ENCODE results near the gene UPF3B. TPM values are rescaled to one million over a fixed set of nuclear protein-coding genes. Genes with fewer than 3 reads are reported as not detected.

The UPF3B gene
- total RNA-seq (10 to 100 TPM in 2 of 7 donors, 1 to 10 TPM in 5; 5.4 to 11.1 (median 9.0) TPM), polyA plus RNA-seq (10 to 100 TPM; 10.0 to 11.4 (median 11.0) TPM)
- long read RNA-seq, donor 1, partial matches to known transcripts: 0 of 2 reads
- long read RNA-seq, donor 1, other reads (novel, unspliced or antisense): 0 of 2 reads
- long read RNA-seq, donor 2, partial matches to known transcripts: 0 of 3 reads
- long read RNA-seq, donor 2, other reads (novel, unspliced or antisense): 0 of 3 reads

GRCh38 chrX:119852382-119853353 lies at the start of gene UPF3B:
UPF3B (minus strand) TSS chrX:119852963; CDS start chrX:119852928, 35 bp downstream.
- DNase-seq: peak; percentile 97
- no peaks in the 10 kb centered on the region for H3K9me3 ChIP-seq
- intact Hi-C loops (cut with DNase I; ENCODE audit: low total_unique reads): no loop called here
- H3K27me3 ChIP-seq (replicated peaks in 1 of 7): no peaks in the 10 kb centered on the region
- peaks cover 0 to 32% (median 1%) of the 10 kb centered on the region in 6 donors for H3K36me3 ChIP-seq
- peak within 1 kb of the TSS; percentile 63 to 92 (median 88) for H3K27ac ChIP-seq
- peak in 1 of 3 donors; percentile 14 for TF ChIP-seq POLR2A (IDR thresholded peaks at IDR 0.05)
- TF ChIP-seq CTCF (IDR thresholded peaks at IDR 0.05 in 8 of 11, conservative IDR thresholded peaks at IDR 0.05 in 3 of 11): no peak
- peak; percentile 84 to 87 (median 84) for TF ChIP-seq POLR2AphosphoS5 (IDR thresholded peaks at IDR 0.05)
- peaks cover 0 to 24% (median 10%) of the 10 kb centered on the region in 6 donors for H3K4me1 ChIP-seq
- 0 to 42% (median 1%) methylated on average over 39 to 54 of the region's 54 CpGs for WGBS, 5 donors
- peak within 1 kb of the TSS; percentile 50 to 86 (median 62) for H3K4me3 ChIP-seq

GRCh38 chrX:119900976-119901375 lies 48.2 kb upstream of the UPF3B start:
- intact Hi-C loops (cut with DNase I; ENCODE audit: low total_unique reads): no loop called here
- 43 to 50% (median 48%) methylated on average over 1 of the region's 1 CpG for WGBS, 5 donors

GRCh38 chrX:119899125-119899524 lies 46.4 kb upstream of the UPF3B start:
- no peak for TF ChIP-seq POLR2AphosphoS5 (IDR thresholded peaks at IDR 0.05)
- TF ChIP-seq POLR2A (IDR thresholded peaks at IDR 0.05): no peak
- TF ChIP-seq CTCF (IDR thresholded peaks at IDR 0.05 in 8 of 11, conservative IDR thresholded peaks at IDR 0.05 in 3 of 11): no peak
- intact Hi-C loops (cut with DNase I; ENCODE audit: low total_unique reads): no loop called here
- no peaks in the 10 kb centered on the region for H3K27me3 ChIP-seq (replicated peaks in 1 of 7)
- 13 to 37% (median 18%) methylated on average over 2 of the region's 2 CpGs for WGBS, 5 donors
- no peak for DNase-seq
- H3K4me3 ChIP-seq: no peak overlapping the region
- no peaks in the 10 kb centered on the region for H3K9me3 ChIP-seq
- H3K4me1 ChIP-seq: no peaks in the 10 kb centered on the region
- no peaks in the 10 kb centered on the region for H3K36me3 ChIP-seq
- peak overlapping the region in 1 of 8 donors; percentile 18 for H3K27ac ChIP-seq

More at GRCh38 chrX:119900976-119901375, 48.2 kb upstream of the UPF3B start:
- DNase-seq: no peak
- Histone ChIP-seq H3K36me3 (no peaks in the 10 kb centered on the region), H3K4me1 (no peaks in the 10 kb centered on the region), H3K27ac (no peak overlapping the region), H3K9me3 (no peaks in the 10 kb centered on the region), H3K4me3 (no peak overlapping the region), H3K27me3 (replicated peaks in 1 of 7) (no peaks in the 10 kb centered on the region)
- TF ChIP-seq POLR2AphosphoS5 (IDR thresholded peaks at IDR 0.05) (no peak), CTCF (IDR thresholded peaks at IDR 0.05 in 8 of 11, conservative IDR thresholded peaks at IDR 0.05 in 3 of 11) (no peak), POLR2A (IDR thresholded peaks at IDR 0.05) (no peak)

Measured in spleen (tissue), 13 donors.